Type B pancreatic cell (in vitro differentiated cells): ENCODE data around the gene SIX1. TPM values are rescaled to one million over a fixed set of nuclear protein-coding genes. Genes with fewer than 3 reads are reported as not detected.
A peak's percentile ranks its signal among the peaks of the same experiment; 100 is the strongest.

Source experiments
- DNase-seq: peaks from one replicate; pipeline ENCODE4 v3.0.0; 2021; ENCODE audit warnings: mixed read lengths; ENCODE audit not compliant: unreplicated experiment; ENCODE audit errors: extremely low spot score
- H3K27ac Mint-ChIP-seq: 2 replicates; pipeline ENCODE4 v1.8.0; 2021; ENCODE audit warnings: mild to moderate bottlenecking, mixed read lengths
- H3K27me3 Mint-ChIP-seq: 2 replicates; pipeline ENCODE4 v1.8.0; 2021; ENCODE audit warnings: mixed read lengths
- H3K36me3 Mint-ChIP-seq: 2 replicates; pipeline ENCODE4 v1.8.0; 2021; ENCODE audit warnings: mixed read lengths
- H3K4me1 Mint-ChIP-seq: one replicate; pipeline ENCODE4 v1.8.0; 2021; ENCODE audit warnings: mixed read lengths; ENCODE audit not compliant: unreplicated experiment
- H3K4me3 Mint-ChIP-seq: 2 replicates; pipeline ENCODE4 v1.8.0; 2021; ENCODE audit warnings: mild to moderate bottlenecking, mixed read lengths
- H3K9me3 Mint-ChIP-seq: 2 replicates; pipeline ENCODE4 v1.8.0; 2021; ENCODE audit warnings: mixed read lengths
- CTCF ChIP-seq: fragments of 200-600 bp; sonication (generic); conservative IDR thresholded peaks from 2 replicates; pipeline ENCODE4 v1.5.0; 2021; ENCODE audit warnings: antibody characterized with exemption, mild to moderate bottlenecking
- total RNA-seq: library from RNA; stranded (reverse); gene quantifications from 2 replicates; pipeline ENCODE4 v1.2.1, GENCODE V29; 2021; ENCODE audit warnings: low replicate concordance

Gene SIX1
- total RNA-seq, 1 donor from 2014 or later: 32.6 TPM

GRCh38 chr14:60640859-60641741 lies 8.2 kb downstream of the SIX1 start:
- DNase-seq: no peak
- Mint-ChIP-seq H3K27me3 (peaks cover 92% of the 10 kb centered on the region), H3K4me3 (peak overlapping the region; percentile 74), H3K36me3 (peaks cover 13% of the 10 kb centered on the region), H3K27ac (no peak overlapping the region), H3K4me1 (peaks cover 39% of the 10 kb centered on the region), H3K9me3 (no peaks in the 10 kb centered on the region)
- TF ChIP-seq CTCF: no peak

DNA sequence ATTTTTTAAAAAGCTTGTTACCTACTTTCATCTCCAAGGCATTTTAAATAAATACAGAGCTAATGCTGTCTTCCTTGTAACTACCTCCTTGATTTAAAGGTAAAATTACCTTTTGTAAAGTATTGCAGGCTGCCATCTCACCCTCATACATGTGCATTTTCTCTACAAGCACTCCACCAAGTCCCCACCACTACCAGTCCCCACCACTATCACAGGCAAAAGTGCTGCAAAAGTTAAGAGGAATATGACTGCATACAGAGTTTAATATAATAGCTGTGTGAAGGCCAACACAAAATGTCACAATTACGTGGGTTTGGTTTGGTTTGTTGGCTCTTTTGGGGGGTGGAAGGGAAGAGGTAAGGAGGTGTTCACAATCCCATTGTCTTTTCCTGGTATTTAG lies 9.6 kb downstream of the SIX1 start:
- Mint-ChIP-seq H3K27me3 (peaks cover 84% of the 10 kb centered on the region), H3K27ac (no peak overlapping the region), H3K9me3 (no peaks in the 10 kb centered on the region), H3K4me1 (peaks cover 45% of the 10 kb centered on the region), H3K36me3 (peaks cover 17% of the 10 kb centered on the region), H3K4me3 (peak overlapping the region; percentile 35)
- TF ChIP-seq CTCF: no peak
- DNase-seq: no peak

- peak overlapping the region; percentile 1 for H3K27ac Mint-ChIP-seq
- DNase-seq: peak; percentile 80
Observed at GRCh38 chr14:60637479-60638315, 11.6 kb downstream of the SIX1 start.

DNA sequence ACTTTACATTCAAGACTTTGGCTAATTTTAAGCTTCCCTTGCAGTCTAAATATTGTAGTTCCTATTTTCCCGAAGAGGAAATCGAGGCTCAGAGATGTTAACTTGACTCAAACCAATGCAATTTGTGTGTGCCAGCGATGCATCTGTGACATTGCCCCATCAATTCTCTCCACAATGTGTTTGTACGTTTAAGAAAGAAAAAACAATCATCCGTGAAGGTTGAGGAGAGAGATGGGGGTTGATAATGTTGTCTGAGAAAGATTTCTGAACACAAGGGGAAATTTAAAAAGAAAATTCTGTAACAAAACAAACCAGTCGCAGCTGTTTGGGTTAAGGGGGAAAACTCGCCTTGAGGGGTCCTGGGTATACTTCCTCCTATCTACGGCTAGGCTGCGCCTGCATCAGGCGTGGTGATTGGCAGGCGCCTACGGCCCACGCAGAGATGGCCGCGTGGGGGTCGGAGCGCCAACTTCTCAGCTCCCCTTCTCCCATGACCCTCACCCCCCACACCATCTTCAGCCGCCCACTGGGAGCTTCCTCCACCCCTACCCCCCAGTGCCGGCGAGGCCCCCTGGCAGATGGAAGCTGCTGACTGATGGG lies 12.3 kb downstream of the SIX1 start:
- peaks cover 66% of the 10 kb centered on the region for H3K27me3 Mint-ChIP-seq

More at GRCh38 chr14:60637479-60638315, 11.6 kb downstream of the SIX1 start:
- H3K9me3 Mint-ChIP-seq: no peaks in the 10 kb centered on the region
- peaks cover 33% of the 10 kb centered on the region for H3K4me1 Mint-ChIP-seq
- H3K27me3 Mint-ChIP-seq: peaks cover 68% of the 10 kb centered on the region
- H3K36me3 Mint-ChIP-seq: peaks cover 8% of the 10 kb centered on the region
- H3K4me3 Mint-ChIP-seq: peak overlapping the region; percentile 83
- TF ChIP-seq CTCF: peak; percentile 40

More for the DNA sequence above, 12.3 kb downstream of the SIX1 start:
- TF ChIP-seq CTCF: no peak
- Mint-ChIP-seq H3K4me3 (peak overlapping the region; percentile 63), H3K9me3 (no peaks in the 10 kb centered on the region), H3K36me3 (peaks cover 8% of the 10 kb centered on the region), H3K4me1 (peaks cover 33% of the 10 kb centered on the region), H3K27ac (peak overlapping the region; percentile 61)
- DNase-seq: no peak
